ENCODE measurements around the gene PPP2R5A.

- no peak for TF ChIP-seq CTCF (conservative IDR thresholded peaks at IDR 0.05; ENCODE audit: low read length)
- TF ChIP-seq EZH2phosphoT487 (IDR thresholded peaks at IDR 0.05; ENCODE audit: borderline replicate concordance, low read depth, low read length): no peak
These were observed 8.4 kb downstream of the PPP2R5A start for GRCh38 chr1:212293579-212293978.
